ENCODE measurements around the gene PAXIP1.

Gene PAXIP1

GRCh38 chr7:154994996-154995395 is 7.9 kb downstream of the PAXIP1 start:
- no peak for DNase-seq (ENCODE audit: low read depth in 2 of 2)

- DNase-seq (ENCODE audit: low read depth in 2 of 2): no peak
These were observed 11.9 kb downstream of the PAXIP1 start for GRCh38 chr7:154990964-154991540.

GRCh38 chr7:154987571-154987970 is 15.4 kb downstream of the PAXIP1 start:
- DNase-seq (ENCODE audit: low read depth in 2 of 2): no peak

- DNase-seq (ENCODE audit: low read depth in 2 of 2): no peak
These were observed 16.6 kb downstream of the PAXIP1 start for GRCh38 chr7:154986200-154986945.

GRCh38 chr7:154985230-154985629 is 17.7 kb downstream of the PAXIP1 start:
- no peak for DNase-seq (ENCODE audit: low read depth in 2 of 2)

- DNase-seq (ENCODE audit: low read depth in 2 of 2): no peak
These were observed 18.2 kb downstream of the PAXIP1 start for GRCh38 chr7:154984601-154985188.

- no peak for DNase-seq (ENCODE audit: low read depth in 2 of 2)
These were observed 24.9 kb downstream of the PAXIP1 start for GRCh38 chr7:154978017-154978416.

- no peak for DNase-seq (ENCODE audit: low read depth in 2 of 2)
These were observed 25.7 kb downstream of the PAXIP1 start for GRCh38 chr7:154977250-154977649.

- DNase-seq (ENCODE audit: low read depth in 2 of 2): no peak
These were observed 26.1 kb downstream of the PAXIP1 start for GRCh38 chr7:154976844-154977243.

GRCh38 chr7:154975984-154976383 is 26.9 kb downstream of the PAXIP1 start:
- DNase-seq (ENCODE audit: low read depth in 2 of 2): no peak

- no peak for DNase-seq (ENCODE audit: low read depth in 2 of 2)
These were observed 29.5 kb downstream of the PAXIP1 start for GRCh38 chr7:154973381-154973780.

GRCh38 chr7:154968336-154969001 is 34.5 kb downstream of the PAXIP1 start:
- no peak for DNase-seq (ENCODE audit: low read depth in 2 of 2)

GRCh38 chr7:154967401-154967955 is 35.4 kb downstream of the PAXIP1 start:
- DNase-seq (ENCODE audit: low read depth in 2 of 2): no peak

GRCh38 chr7:154965014-154965413 is 37.9 kb downstream of the PAXIP1 start:
- DNase-seq (ENCODE audit: low read depth in 2 of 2): no peak

- DNase-seq (ENCODE audit: low read depth in 2 of 2): no peak
These were observed 42.7 kb downstream of the PAXIP1 start for GRCh38 chr7:154960063-154960790.

GRCh38 chr7:154956427-154956826 is 46.5 kb downstream of the PAXIP1 start:
- DNase-seq (ENCODE audit: low read depth in 2 of 2): no peak

GRCh38 chr7:154953006-154953684 is 49.8 kb downstream of the PAXIP1 start:
- peak; percentile 61 to 67 for DNase-seq (ENCODE audit: low read depth in 2 of 2)

- no peak for DNase-seq (ENCODE audit: low read depth in 2 of 2)
These were observed 52.0 kb downstream of the PAXIP1 start for GRCh38 chr7:154950960-154951359.

- DNase-seq (ENCODE audit: low read depth in 2 of 2): no peak
These were observed 55.3 kb downstream of the PAXIP1 start for GRCh38 chr7:154947604-154948003.

- no peak for DNase-seq (ENCODE audit: low read depth in 2 of 2)
These were observed 56.8 kb downstream of the PAXIP1 start for GRCh38 chr7:154946166-154946565.

- DNase-seq (ENCODE audit: low read depth in 2 of 2): no peak
These were observed 59.0 kb downstream of the PAXIP1 start for GRCh38 chr7:154943906-154944305.
